Endothelial cell (in vitro differentiated cells): ENCODE data around the gene RAB11FIP4. TPM values are rescaled to one million over a fixed set of nuclear protein-coding genes. Genes with fewer than 3 reads are reported as not detected.

Experiments used
- DNase-seq: peaks from one replicate; pipeline ENCODE4 v3.0.0; 2021; ENCODE audit warnings: low spot score
- H3K27ac Mint-ChIP-seq: one replicate; pipeline ENCODE4 v1.8.0; 2021; ENCODE audit warnings: mixed read lengths, inconsistent platforms; ENCODE audit not compliant: unreplicated experiment
- H3K27me3 Mint-ChIP-seq: one replicate; pipeline ENCODE4 v1.8.0; 2021; ENCODE audit warnings: mild to moderate bottlenecking, moderate library complexity, mixed read lengths, inconsistent platforms; ENCODE audit not compliant: unreplicated experiment
- H3K36me3 Mint-ChIP-seq: one replicate; pipeline ENCODE4 v1.8.0; 2021; ENCODE audit warnings: mild to moderate bottlenecking, low read depth, mixed read lengths, inconsistent platforms; ENCODE audit not compliant: unreplicated experiment
- H3K4me1 Mint-ChIP-seq: one replicate; pipeline ENCODE4 v1.8.0; 2021; ENCODE audit warnings: mild to moderate bottlenecking, mixed read lengths, inconsistent platforms; ENCODE audit not compliant: unreplicated experiment
- H3K4me3 Mint-ChIP-seq: one replicate; pipeline ENCODE4 v1.8.0; 2021; ENCODE audit warnings: mild to moderate bottlenecking, mixed read lengths, inconsistent platforms; ENCODE audit not compliant: unreplicated experiment
- H3K9me3 Mint-ChIP-seq: one replicate; pipeline ENCODE4 v1.8.0; 2021; ENCODE audit warnings: mixed read lengths, inconsistent platforms; ENCODE audit not compliant: unreplicated experiment
- total RNA-seq: library from RNA; stranded (reverse); fragmentation: NEBNext Ultra II Directional; extraction: Animal tissue kit (Norgen Biotek cat#: 25700); gene quantifications from one replicate; pipeline ENCODE4 v1.2.1, GENCODE V29; 2021; ENCODE audit not compliant: unreplicated experiment
- TF ChIP-seq, protein P1 (sequence below): fragments of 200-600 bp; sonication (generic); IDR thresholded peaks from one replicate; pipeline ENCODE4 v1.5.0; 2021; ENCODE audit warnings: antibody characterized with exemption; ENCODE audit not compliant: unreplicated experiment

The RAB11FIP4 gene
- total RNA-seq, 1 donor from 2014 or later, result 0.92 TPM

DNA sequence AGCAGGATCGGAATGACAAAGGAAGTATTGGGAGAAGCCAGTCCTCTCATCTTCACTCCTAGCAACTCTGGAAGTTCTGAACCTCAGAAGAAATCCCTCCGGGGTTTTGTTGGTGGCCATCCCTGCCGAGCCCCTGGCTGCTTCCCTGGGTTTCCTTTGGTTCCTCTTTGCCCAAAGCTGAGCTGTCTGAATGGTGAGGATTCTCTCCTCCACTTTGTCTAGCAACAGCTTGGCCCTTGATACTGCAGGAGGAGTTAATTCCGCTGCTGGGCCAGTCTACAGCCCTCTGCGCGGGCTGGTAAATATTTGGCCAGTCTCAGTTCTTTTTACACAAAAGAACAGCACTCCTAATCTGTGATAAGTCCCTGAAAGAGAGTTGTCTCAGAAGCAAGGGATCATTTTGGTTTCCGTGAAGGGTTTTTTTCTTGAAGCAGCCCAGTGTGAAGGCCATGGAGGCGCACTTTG is 170.9 kb downstream of the RAB11FIP4 start:
- Mint-ChIP-seq H3K4me1 (peaks cover 25% of the 10 kb centered on the region), H3K9me3 (no peaks in the 10 kb centered on the region), H3K27ac (no peak overlapping the region), H3K4me3 (no peak overlapping the region), H3K27me3 (peaks cover 14% of the 10 kb centered on the region), H3K36me3 (no peaks in the 10 kb centered on the region)
- TF ChIP-seq, protein P1, sequence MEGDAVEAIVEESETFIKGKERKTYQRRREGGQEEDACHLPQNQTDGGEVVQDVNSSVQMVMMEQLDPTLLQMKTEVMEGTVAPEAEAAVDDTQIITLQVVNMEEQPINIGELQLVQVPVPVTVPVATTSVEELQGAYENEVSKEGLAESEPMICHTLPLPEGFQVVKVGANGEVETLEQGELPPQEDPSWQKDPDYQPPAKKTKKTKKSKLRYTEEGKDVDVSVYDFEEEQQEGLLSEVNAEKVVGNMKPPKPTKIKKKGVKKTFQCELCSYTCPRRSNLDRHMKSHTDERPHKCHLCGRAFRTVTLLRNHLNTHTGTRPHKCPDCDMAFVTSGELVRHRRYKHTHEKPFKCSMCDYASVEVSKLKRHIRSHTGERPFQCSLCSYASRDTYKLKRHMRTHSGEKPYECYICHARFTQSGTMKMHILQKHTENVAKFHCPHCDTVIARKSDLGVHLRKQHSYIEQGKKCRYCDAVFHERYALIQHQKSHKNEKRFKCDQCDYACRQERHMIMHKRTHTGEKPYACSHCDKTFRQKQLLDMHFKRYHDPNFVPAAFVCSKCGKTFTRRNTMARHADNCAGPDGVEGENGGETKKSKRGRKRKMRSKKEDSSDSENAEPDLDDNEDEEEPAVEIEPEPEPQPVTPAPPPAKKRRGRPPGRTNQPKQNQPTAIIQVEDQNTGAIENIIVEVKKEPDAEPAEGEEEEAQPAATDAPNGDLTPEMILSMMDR, result no peak
- DNase-seq, result no peak

- TF ChIP-seq, protein P1, result no peak
- DNase-seq, result no peak
- Mint-ChIP-seq H3K27me3 (peaks cover 8% of the 10 kb centered on the region), H3K36me3 (no peaks in the 10 kb centered on the region), H3K4me1 (peaks cover 25% of the 10 kb centered on the region), H3K9me3 (no peaks in the 10 kb centered on the region), H3K27ac (no peak overlapping the region), H3K4me3 (no peak overlapping the region)
Observed at GRCh38 chr17:31564291-31564690, 172.8 kb downstream of the RAB11FIP4 start.

GRCh38 chr17:31564883-31565301 is 173.4 kb downstream of the RAB11FIP4 start:
- peaks cover 25% of the 10 kb centered on the region for H3K4me1 Mint-ChIP-seq
- H3K4me3 Mint-ChIP-seq, result no peak overlapping the region
- peaks cover 8% of the 10 kb centered on the region for H3K27me3 Mint-ChIP-seq
- no peaks in the 10 kb centered on the region for H3K9me3 Mint-ChIP-seq
- no peaks in the 10 kb centered on the region for H3K36me3 Mint-ChIP-seq
- DNase-seq, result no peak
- H3K27ac Mint-ChIP-seq, result no peak overlapping the region
- TF ChIP-seq, protein P1, result no peak

DNA sequence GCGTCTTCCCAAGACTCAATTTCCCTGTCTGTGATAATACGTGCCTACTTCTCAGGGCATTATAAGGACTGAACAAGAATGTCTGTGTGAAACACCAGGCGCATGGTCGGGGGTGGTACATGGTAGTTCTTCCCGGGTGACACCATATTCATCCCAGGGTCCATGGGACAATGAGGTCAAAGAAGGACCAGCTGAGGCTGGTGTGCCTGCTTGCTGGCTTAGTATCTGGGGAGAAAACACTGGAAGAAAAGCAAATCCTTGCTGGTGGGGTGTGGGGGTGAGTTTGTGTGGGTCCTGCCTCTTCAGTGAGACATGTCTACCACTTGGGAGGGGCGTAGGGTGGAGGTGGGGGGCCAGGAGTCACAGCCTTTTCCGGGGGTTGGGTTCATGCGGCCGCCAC is 174.2 kb downstream of the RAB11FIP4 start:
- DNase-seq, result no peak
- no peak overlapping the region for H3K27ac Mint-ChIP-seq
- H3K9me3 Mint-ChIP-seq, result no peaks in the 10 kb centered on the region
- H3K27me3 Mint-ChIP-seq, result peaks cover 3% of the 10 kb centered on the region
- TF ChIP-seq, protein P1, result no peak
- peaks cover 19% of the 10 kb centered on the region for H3K4me1 Mint-ChIP-seq
- no peaks in the 10 kb centered on the region for H3K36me3 Mint-ChIP-seq
- no peak overlapping the region for H3K4me3 Mint-ChIP-seq

- Mint-ChIP-seq H3K9me3 (no peaks in the 10 kb centered on the region), H3K27me3 (no peaks in the 10 kb centered on the region), H3K27ac (no peak overlapping the region), H3K36me3 (no peaks in the 10 kb centered on the region), H3K4me1 (peaks cover 12% of the 10 kb centered on the region), H3K4me3 (no peak overlapping the region)
- TF ChIP-seq, protein P1, result no peak
- DNase-seq, result no peak
Observed at GRCh38 chr17:31566247-31566991, 174.9 kb downstream of the RAB11FIP4 start.
